ENCODE results near the gene VMO1. TPM values are rescaled to one million over a fixed set of nuclear protein-coding genes. Genes with fewer than 3 reads are reported as not detected.

The VMO1 gene
- total and polyA plus RNA-seq, 9 of the 15 experiments (the other 6 are each of a cell fraction or from before 2014, with no cell fraction given) = 0.31 TPM; not detected in 8

DNA sequence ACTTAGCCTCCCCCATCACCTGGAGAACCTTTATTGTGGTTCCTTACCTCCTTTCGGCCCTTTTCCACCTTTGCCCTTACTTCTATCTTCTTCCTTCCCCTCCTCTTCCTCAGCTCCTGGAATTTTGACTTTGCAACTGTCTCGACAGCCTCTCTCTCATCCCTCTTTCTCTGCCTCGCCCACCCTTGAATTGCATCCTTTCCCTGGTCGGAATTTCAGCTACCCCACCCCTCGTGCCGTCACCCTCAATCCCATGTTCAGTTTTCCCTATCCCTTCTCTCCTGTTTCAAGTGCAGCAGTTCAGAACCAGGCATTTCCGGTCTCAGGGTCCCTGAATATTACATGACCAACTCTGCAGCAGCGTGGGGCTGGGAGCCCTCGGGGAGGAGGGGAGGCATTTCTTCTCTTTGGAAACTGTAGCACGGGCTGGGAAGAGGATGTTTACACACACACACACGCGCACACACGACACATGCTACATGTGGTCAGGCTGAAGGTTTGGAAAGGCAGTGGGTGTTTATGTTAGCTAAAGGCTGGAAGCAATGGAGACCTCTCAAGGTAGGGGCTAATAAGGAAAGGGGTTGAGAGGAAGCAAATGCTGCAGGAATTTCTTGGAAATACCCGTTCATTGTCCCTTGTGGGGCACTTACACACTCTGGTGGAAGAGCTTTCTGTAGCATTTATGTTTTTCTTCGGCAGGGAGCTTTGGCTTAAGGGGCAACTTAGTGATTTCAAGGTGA is 47.9 kb upstream of the VMO1 start (continued):
- TF ChIP-seq XRCC3 (IDR thresholded peaks at IDR 0.05) (no peak), CBX1 (IDR thresholded peaks at IDR 0.05; ENCODE audit: low read depth) (no peak), ZNF408 (CRISPR knock-in tag; IDR thresholded peaks at IDR 0.05; ENCODE audit: low read depth) (no peak), ETV5 (CRISPR knock-in tag; IDR thresholded peaks at IDR 0.05; ENCODE audit: low read depth) (peak; percentile 23; the same call in 1 of the 2 replicates), PRPF4 (IDR thresholded peaks at IDR 0.05; ENCODE audit: insufficient read depth, low read depth, low read length, poor library complexity, severe bottlenecking) (no peak), ZBTB7A (IDR thresholded peaks at IDR 0.05; ENCODE audit: borderline replicate concordance, control insufficient read depth, low read depth, low read length) (no peak), MTF1 (CRISPR knock-in tag; IDR thresholded peaks at IDR 0.05; ENCODE audit: borderline replicate concordance) (no peak), NCOA2 (IDR thresholded peaks at IDR 0.05; ENCODE audit: partially characterized antibody in 2 of 2) (no peak), BRF1 (IDR thresholded peaks at IDR 0.05; ENCODE audit: borderline replicate concordance, extremely low read depth, insufficient read length) (no peak), L3MBTL2 (IDR thresholded peaks at IDR 0.05) (no peak), KDM2B (CRISPR knock-in tag; IDR thresholded peaks at IDR 0.05) (no peak), CREM (IDR thresholded peaks at IDR 0.05; ENCODE audit: low read depth) (no peak), RAD51 (IDR thresholded peaks at IDR 0.05; ENCODE audit: borderline replicate concordance, low read depth) (no peak)
- TF ChIP-seq, protein P1, sequence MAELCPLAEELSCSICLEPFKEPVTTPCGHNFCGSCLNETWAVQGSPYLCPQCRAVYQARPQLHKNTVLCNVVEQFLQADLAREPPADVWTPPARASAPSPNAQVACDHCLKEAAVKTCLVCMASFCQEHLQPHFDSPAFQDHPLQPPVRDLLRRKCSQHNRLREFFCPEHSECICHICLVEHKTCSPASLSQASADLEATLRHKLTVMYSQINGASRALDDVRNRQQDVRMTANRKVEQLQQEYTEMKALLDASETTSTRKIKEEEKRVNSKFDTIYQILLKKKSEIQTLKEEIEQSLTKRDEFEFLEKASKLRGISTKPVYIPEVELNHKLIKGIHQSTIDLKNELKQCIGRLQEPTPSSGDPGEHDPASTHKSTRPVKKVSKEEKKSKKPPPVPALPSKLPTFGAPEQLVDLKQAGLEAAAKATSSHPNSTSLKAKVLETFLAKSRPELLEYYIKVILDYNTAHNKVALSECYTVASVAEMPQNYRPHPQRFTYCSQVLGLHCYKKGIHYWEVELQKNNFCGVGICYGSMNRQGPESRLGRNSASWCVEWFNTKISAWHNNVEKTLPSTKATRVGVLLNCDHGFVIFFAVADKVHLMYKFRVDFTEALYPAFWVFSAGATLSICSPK (IDR thresholded peaks at IDR 0.05; ENCODE audit: borderline replicate concordance) = no peak
- TF ChIP-seq, protein P2, sequence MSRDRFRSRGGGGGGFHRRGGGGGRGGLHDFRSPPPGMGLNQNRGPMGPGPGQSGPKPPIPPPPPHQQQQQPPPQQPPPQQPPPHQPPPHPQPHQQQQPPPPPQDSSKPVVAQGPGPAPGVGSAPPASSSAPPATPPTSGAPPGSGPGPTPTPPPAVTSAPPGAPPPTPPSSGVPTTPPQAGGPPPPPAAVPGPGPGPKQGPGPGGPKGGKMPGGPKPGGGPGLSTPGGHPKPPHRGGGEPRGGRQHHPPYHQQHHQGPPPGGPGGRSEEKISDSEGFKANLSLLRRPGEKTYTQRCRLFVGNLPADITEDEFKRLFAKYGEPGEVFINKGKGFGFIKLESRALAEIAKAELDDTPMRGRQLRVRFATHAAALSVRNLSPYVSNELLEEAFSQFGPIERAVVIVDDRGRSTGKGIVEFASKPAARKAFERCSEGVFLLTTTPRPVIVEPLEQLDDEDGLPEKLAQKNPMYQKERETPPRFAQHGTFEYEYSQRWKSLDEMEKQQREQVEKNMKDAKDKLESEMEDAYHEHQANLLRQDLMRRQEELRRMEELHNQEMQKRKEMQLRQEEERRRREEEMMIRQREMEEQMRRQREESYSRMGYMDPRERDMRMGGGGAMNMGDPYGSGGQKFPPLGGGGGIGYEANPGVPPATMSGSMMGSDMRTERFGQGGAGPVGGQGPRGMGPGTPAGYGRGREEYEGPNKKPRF (IDR thresholded peaks at IDR 0.05; ENCODE audit: low read depth, low read length) = no peak
- TF ChIP-seq, protein P3, sequence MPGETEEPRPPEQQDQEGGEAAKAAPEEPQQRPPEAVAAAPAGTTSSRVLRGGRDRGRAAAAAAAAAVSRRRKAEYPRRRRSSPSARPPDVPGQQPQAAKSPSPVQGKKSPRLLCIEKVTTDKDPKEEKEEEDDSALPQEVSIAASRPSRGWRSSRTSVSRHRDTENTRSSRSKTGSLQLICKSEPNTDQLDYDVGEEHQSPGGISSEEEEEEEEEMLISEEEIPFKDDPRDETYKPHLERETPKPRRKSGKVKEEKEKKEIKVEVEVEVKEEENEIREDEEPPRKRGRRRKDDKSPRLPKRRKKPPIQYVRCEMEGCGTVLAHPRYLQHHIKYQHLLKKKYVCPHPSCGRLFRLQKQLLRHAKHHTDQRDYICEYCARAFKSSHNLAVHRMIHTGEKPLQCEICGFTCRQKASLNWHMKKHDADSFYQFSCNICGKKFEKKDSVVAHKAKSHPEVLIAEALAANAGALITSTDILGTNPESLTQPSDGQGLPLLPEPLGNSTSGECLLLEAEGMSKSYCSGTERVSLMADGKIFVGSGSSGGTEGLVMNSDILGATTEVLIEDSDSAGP (CRISPR knock-in tag; IDR thresholded peaks at IDR 0.05) = no peak
- TF ChIP-seq, protein P4, sequence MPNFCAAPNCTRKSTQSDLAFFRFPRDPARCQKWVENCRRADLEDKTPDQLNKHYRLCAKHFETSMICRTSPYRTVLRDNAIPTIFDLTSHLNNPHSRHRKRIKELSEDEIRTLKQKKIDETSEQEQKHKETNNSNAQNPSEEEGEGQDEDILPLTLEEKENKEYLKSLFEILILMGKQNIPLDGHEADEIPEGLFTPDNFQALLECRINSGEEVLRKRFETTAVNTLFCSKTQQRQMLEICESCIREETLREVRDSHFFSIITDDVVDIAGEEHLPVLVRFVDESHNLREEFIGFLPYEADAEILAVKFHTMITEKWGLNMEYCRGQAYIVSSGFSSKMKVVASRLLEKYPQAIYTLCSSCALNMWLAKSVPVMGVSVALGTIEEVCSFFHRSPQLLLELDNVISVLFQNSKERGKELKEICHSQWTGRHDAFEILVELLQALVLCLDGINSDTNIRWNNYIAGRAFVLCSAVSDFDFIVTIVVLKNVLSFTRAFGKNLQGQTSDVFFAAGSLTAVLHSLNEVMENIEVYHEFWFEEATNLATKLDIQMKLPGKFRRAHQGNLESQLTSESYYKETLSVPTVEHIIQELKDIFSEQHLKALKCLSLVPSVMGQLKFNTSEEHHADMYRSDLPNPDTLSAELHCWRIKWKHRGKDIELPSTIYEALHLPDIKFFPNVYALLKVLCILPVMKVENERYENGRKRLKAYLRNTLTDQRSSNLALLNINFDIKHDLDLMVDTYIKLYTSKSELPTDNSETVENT (CRISPR knock-in tag; IDR thresholded peaks at IDR 0.05) = no peak
- TF ChIP-seq, protein P5, sequence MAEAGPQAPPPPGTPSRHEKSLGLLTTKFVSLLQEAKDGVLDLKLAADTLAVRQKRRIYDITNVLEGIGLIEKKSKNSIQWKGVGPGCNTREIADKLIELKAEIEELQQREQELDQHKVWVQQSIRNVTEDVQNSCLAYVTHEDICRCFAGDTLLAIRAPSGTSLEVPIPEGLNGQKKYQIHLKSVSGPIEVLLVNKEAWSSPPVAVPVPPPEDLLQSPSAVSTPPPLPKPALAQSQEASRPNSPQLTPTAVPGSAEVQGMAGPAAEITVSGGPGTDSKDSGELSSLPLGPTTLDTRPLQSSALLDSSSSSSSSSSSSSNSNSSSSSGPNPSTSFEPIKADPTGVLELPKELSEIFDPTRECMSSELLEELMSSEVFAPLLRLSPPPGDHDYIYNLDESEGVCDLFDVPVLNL (CRISPR knock-in tag; IDR thresholded peaks at IDR 0.05; ENCODE audit: low read depth) = no peak
